ENCODE results near the gene ENPP3.

- TF ChIP-seq, protein P1, sequence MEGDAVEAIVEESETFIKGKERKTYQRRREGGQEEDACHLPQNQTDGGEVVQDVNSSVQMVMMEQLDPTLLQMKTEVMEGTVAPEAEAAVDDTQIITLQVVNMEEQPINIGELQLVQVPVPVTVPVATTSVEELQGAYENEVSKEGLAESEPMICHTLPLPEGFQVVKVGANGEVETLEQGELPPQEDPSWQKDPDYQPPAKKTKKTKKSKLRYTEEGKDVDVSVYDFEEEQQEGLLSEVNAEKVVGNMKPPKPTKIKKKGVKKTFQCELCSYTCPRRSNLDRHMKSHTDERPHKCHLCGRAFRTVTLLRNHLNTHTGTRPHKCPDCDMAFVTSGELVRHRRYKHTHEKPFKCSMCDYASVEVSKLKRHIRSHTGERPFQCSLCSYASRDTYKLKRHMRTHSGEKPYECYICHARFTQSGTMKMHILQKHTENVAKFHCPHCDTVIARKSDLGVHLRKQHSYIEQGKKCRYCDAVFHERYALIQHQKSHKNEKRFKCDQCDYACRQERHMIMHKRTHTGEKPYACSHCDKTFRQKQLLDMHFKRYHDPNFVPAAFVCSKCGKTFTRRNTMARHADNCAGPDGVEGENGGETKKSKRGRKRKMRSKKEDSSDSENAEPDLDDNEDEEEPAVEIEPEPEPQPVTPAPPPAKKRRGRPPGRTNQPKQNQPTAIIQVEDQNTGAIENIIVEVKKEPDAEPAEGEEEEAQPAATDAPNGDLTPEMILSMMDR (IDR thresholded peaks at IDR 0.05) = no peak
- TF ChIP-seq EP300 (IDR thresholded peaks at IDR 0.05) = peak in 1 of 2 donors; percentile 11
- no peak for TF ChIP-seq POLR2A (IDR thresholded peaks at IDR 0.05)
These were observed 147.5 kb downstream of the ENPP3 start for GRCh38 chr6:131784561-131784960.
